ENCODE measurements around the gene OXSM.

The OXSM gene

GRCh38 chr3:25843332-25843731 is 53.4 kb downstream of the OXSM start:
- no peak for DNase-seq (ENCODE audit: low read depth)
- no peak for TF ChIP-seq CTCF (IDR thresholded peaks at IDR 0.05; ENCODE audit: low read depth, low read length, missing control alignments)
- no peak overlapping the region for H3K4me3 ChIP-seq (ENCODE audit: low read depth, low read length)
- in situ Hi-C loops (cut with HindIII; ENCODE audit: low sequenced_read_pairs) = no loop called here
